Esophagus mucosa (tissue), 1 donor: Measurements from ENCODE around the gene DTNB. TPM values are rescaled to one million over a fixed set of nuclear protein-coding genes. Genes with fewer than 3 reads are reported as not detected.
A peak's percentile ranks its signal among the peaks of the same experiment; 100 is the strongest.

Source experiments
- ATAC-seq: fragments of 200-7000 bp; cut with Tn5 transposase; one replicate; pipeline ENCODE4 v1.9.1; 2020
- total RNA-seq: library from RNA; stranded (reverse); gene quantifications from one replicate; pipeline ENCODE4 v1.2.4, GENCODE V29; 2023
- donor health status: DM: yes; HTN: yes; CAD: no.

Gene DTNB
- total RNA-seq, 1 donor from 2014 or later: 14.6 TPM

GRCh38 chr2:25337276-25337675, 336.1 kb downstream of the DTNB start:
- peak; percentile 42 for ATAC-seq

- ATAC-seq: no peak
These were observed 337.0 kb downstream of the DTNB start for GRCh38 chr2:25336383-25336841.

- no peak for ATAC-seq
These were observed 337.4 kb downstream of the DTNB start for GRCh38 chr2:25335971-25336370.

GRCh38 chr2:25335204-25335603, 338.2 kb downstream of the DTNB start:
- ATAC-seq: no peak

- ATAC-seq: no peak
These were observed 338.9 kb downstream of the DTNB start for GRCh38 chr2:25334482-25334881.

- ATAC-seq: no peak
These were observed 339.4 kb downstream of the DTNB start for GRCh38 chr2:25333981-25334380.

- no peak for ATAC-seq
These were observed 340.8 kb downstream of the DTNB start for GRCh38 chr2:25332571-25332970.

GRCh38 chr2:25331686-25332365, 341.6 kb downstream of the DTNB start:
- ATAC-seq: no peak

GRCh38 chr2:25330937-25331336, 342.4 kb downstream of the DTNB start:
- no peak for ATAC-seq

- no peak for ATAC-seq
These were observed 343.1 kb downstream of the DTNB start for GRCh38 chr2:25330273-25330672.

GRCh38 chr2:25328152-25329085, 345.0 kb downstream of the DTNB start:
- no peak for ATAC-seq

Other genes starting within 250 kb of the DTNB start
- gene ASXL2, start 204.9 kb upstream of the DTNB start, total RNA-seq: 21.4 TPM